GM21825 (cell line): ENCODE data around the gene PRDM16.
"Not testable (repeated sequence)": the region's sequence is repeated elsewhere in the genome, so short reads cannot be mapped to it uniquely, and the experiment has no call there.

Source experiments
- ATAC-seq: cut with Tn5 transposase; IDR thresholded peaks from one replicate; pipeline ENCODE4 v1.9.1; 2021; ENCODE audit warnings: mild to moderate bottlenecking, moderate library complexity; ENCODE audit not compliant: unreplicated experiment

Gene PRDM16

GRCh38 chr1:3237570-3237969, 168.6 kb downstream of the PRDM16 start:
- no peak for ATAC-seq

GRCh38 chr1:3237994-3238702, 169.1 kb downstream of the PRDM16 start:
- ATAC-seq = no peak

- no peak for ATAC-seq
Observed at GRCh38 chr1:3238703-3239278, 169.8 kb downstream of the PRDM16 start.

GRCh38 chr1:3239991-3240390, 171.0 kb downstream of the PRDM16 start:
- ATAC-seq = not testable (repeated sequence)

GRCh38 chr1:3240524-3241235, 171.7 kb downstream of the PRDM16 start:
- no peak for ATAC-seq

GRCh38 chr1:3241236-3241550, 172.2 kb downstream of the PRDM16 start:
- ATAC-seq = no peak

GRCh38 chr1:3241673-3242407, 172.8 kb downstream of the PRDM16 start:
- no peak for ATAC-seq

- ATAC-seq = no peak
Observed at GRCh38 chr1:3242408-3243260, 173.6 kb downstream of the PRDM16 start.

GRCh38 chr1:3243304-3243703, 174.3 kb downstream of the PRDM16 start:
- no peak for ATAC-seq

- ATAC-seq = no peak
Observed at GRCh38 chr1:3244025-3244926, 175.3 kb downstream of the PRDM16 start.

GRCh38 chr1:3244927-3245315, 175.9 kb downstream of the PRDM16 start:
- ATAC-seq = no peak

GRCh38 chr1:3245344-3245743, 176.3 kb downstream of the PRDM16 start:
- ATAC-seq = no peak

GRCh38 chr1:3245768-3246167, 176.8 kb downstream of the PRDM16 start:
- ATAC-seq = no peak

GRCh38 chr1:3246251-3246650, 177.2 kb downstream of the PRDM16 start:
- no peak for ATAC-seq

- no peak for ATAC-seq
Observed at GRCh38 chr1:3247521-3248121, 178.6 kb downstream of the PRDM16 start.

GRCh38 chr1:3248155-3249141, 179.4 kb downstream of the PRDM16 start:
- no peak for ATAC-seq

- no peak for ATAC-seq
Observed at GRCh38 chr1:3249231-3249630, 180.2 kb downstream of the PRDM16 start.
